ENCODE results near the gene CLEC9A. TPM values are rescaled to one million over a fixed set of nuclear protein-coding genes. Genes with fewer than 3 reads are reported as not detected.

Gene CLEC9A
- total RNA-seq, 4 donors from 2014 or later: not detected

DNA sequence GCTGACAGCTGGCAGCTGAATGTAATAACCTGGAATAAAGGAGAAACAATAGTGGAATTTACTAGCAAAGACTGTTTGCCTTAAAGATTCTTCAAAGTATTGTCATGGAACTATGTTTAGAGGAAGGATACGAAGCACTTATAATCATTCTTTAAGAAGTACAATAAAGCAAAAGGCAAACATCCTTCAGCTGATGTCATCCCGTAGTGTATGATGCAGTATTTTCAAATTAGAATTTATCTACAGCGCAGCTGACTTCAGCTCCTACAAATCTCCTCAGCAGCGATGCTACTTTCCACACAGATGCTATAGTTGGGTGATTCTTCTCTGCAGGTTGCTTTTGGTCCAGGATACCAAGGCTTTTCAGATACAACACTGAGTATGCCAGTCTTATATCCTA, 36.8 kb downstream of the CLEC9A start:
- TF ChIP-seq, protein P1, sequence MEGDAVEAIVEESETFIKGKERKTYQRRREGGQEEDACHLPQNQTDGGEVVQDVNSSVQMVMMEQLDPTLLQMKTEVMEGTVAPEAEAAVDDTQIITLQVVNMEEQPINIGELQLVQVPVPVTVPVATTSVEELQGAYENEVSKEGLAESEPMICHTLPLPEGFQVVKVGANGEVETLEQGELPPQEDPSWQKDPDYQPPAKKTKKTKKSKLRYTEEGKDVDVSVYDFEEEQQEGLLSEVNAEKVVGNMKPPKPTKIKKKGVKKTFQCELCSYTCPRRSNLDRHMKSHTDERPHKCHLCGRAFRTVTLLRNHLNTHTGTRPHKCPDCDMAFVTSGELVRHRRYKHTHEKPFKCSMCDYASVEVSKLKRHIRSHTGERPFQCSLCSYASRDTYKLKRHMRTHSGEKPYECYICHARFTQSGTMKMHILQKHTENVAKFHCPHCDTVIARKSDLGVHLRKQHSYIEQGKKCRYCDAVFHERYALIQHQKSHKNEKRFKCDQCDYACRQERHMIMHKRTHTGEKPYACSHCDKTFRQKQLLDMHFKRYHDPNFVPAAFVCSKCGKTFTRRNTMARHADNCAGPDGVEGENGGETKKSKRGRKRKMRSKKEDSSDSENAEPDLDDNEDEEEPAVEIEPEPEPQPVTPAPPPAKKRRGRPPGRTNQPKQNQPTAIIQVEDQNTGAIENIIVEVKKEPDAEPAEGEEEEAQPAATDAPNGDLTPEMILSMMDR (IDR thresholded peaks at IDR 0.05; ENCODE audit: low read depth): no peak

DNA sequence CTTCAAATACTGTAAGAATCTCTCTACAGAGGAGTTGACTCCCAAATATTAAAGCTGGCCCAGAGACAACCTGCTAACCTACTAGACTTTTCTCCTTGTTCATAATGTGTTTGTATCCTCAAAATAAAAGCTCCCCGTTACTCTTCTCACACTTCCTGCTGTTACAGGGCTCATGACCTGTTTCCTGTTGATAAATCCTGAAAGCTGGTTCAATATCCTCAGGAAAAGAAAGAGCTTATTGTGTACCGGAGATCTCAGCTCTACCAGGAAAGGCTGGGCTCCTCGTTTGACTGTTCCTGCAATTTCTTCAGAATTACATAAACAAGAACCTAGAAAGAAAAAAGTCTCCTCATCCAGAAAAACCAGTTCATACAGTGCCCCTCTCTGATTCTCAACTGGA, 37.5 kb downstream of the CLEC9A start:
- TF ChIP-seq, protein P1 (IDR thresholded peaks at IDR 0.05; ENCODE audit: low read depth): no peak

DNA sequence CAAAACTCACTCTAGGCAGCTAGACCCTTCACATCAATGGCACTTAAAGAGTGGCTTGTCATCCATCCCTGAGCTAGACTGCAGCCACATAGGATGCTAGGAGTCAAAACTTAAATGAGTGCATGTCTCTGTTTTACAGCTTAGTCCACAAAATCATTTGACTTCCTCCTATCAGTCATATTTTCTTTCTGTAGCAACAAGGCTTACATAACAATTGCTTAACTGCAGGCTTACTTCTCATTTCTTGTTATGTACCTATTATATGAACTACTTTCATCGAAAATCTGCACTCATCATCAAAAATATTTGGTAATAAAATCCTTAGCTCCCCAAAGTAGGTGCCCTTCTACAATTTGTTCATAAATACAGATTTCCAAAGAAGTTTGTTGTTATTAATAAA, 38.2 kb downstream of the CLEC9A start:
- TF ChIP-seq, protein P1 (IDR thresholded peaks at IDR 0.05; ENCODE audit: low read depth): no peak

DNA sequence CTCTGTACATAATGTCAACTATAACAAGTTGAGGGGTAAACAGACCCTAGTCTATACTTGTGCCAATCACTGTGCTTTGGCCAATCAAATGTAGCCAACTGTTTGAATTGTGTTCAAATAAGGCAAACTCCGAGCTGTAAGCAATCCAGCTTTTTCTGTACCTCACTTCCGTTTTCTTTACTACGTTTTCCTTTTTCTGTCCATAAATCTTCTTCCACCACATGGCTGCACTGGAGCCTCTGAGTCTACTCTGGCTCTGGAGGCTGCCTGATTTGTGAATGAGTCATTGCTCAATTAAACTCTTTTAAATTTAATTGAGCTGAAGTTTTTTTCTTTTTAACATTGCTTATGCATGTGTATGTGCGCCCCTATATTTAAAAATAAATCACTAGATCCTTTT, 38.6 kb downstream of the CLEC9A start:
- TF ChIP-seq, protein P1 (IDR thresholded peaks at IDR 0.05; ENCODE audit: low read depth): no peak

DNA sequence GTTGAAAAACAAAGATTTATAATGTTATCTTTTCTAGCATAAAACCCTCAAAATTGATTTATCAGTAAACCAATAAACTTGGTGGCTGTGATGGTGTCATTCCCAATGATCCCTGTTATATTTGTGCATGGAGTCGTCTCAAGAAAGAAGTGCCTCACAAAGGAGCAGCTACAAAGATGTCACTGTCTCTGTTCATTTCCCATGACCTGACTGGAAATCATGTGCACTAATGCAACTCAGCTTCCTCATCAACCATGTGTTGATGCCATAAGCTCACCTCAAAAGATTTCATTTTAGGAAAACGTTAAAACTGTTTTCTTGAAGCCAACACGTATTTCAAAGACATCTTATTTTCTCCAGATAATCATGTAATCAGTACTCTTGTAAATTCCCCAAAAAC, 39.5 kb downstream of the CLEC9A start:
- TF ChIP-seq, protein P1 (IDR thresholded peaks at IDR 0.05; ENCODE audit: low read depth): no peak

DNA sequence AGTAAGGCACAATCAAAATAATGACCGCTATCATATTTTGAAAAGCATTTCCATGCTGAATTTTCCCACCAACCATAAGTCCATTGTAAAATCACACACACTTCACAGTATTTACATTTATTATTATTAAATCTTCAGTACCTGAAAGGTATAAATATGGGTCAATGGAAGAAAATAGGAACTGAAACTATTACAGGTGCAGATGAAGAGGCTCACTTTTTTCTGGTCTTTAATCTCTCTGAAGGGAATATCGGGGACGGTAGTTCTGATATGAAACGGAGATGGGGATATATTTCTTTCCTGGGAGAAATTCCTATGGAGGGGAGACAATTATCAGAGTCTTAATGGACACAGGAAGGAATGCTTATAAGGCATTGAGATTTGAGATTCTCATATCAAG, 39.9 kb downstream of the CLEC9A start:
- TF ChIP-seq, protein P1 (IDR thresholded peaks at IDR 0.05; ENCODE audit: low read depth): no peak

DNA sequence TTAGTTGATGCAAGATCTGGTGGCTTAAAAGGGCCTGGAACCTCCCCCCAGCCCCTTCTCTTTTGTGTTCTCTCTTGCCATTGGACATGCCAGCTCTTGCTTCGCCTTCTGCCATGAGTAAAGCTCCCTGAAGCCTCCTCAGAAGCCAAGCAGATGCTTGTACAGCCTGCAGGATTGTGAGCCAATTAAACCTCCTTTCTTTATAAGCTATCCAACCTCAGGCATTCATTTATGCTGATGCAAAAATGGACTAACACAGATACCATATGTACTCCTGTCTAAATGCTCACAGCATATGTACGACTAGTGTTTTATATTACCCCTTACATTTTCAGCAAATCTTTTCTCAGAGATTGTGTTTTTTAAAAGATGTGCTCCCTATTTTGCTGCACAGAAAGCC, 41.6 kb downstream of the CLEC9A start:
- TF ChIP-seq, protein P1 (IDR thresholded peaks at IDR 0.05; ENCODE audit: low read depth): no peak

Measured in subcutaneous adipose tissue (tissue), 4 donors.